ENCODE data around the gene CHMP1A.

DNA sequence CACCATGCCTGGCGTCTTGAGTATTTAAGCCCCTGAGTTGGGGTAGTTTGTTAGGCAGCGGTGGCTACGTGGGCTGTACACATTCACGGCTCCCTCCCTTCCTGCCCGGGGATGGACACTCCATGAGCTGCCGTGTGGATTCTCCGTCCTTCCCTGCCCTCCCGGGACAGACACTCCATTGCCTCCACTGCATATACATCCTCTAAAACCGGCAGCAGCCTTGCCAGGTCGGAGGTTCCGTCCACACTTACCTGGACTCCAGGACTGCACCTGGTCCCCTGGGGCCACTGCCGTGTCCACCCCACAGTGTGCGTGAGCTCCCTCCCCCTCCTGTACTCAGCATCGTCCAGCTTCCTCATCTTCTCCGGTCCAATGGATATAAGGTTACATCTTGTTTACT is 47.5 kb upstream of the CHMP1A start:
- TF ChIP-seq CBX8 (IDR thresholded peaks at IDR 0.05), result no peak
- TF ChIP-seq, protein P1, sequence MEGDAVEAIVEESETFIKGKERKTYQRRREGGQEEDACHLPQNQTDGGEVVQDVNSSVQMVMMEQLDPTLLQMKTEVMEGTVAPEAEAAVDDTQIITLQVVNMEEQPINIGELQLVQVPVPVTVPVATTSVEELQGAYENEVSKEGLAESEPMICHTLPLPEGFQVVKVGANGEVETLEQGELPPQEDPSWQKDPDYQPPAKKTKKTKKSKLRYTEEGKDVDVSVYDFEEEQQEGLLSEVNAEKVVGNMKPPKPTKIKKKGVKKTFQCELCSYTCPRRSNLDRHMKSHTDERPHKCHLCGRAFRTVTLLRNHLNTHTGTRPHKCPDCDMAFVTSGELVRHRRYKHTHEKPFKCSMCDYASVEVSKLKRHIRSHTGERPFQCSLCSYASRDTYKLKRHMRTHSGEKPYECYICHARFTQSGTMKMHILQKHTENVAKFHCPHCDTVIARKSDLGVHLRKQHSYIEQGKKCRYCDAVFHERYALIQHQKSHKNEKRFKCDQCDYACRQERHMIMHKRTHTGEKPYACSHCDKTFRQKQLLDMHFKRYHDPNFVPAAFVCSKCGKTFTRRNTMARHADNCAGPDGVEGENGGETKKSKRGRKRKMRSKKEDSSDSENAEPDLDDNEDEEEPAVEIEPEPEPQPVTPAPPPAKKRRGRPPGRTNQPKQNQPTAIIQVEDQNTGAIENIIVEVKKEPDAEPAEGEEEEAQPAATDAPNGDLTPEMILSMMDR (IDR thresholded peaks at IDR 0.05), result no peak
- no peak for TF ChIP-seq MYC (IDR thresholded peaks at IDR 0.05; ENCODE audit: borderline replicate concordance, low read length)
- TF ChIP-seq EP300 (IDR thresholded peaks at IDR 0.05), result no peak
- TF ChIP-seq, protein P2, sequence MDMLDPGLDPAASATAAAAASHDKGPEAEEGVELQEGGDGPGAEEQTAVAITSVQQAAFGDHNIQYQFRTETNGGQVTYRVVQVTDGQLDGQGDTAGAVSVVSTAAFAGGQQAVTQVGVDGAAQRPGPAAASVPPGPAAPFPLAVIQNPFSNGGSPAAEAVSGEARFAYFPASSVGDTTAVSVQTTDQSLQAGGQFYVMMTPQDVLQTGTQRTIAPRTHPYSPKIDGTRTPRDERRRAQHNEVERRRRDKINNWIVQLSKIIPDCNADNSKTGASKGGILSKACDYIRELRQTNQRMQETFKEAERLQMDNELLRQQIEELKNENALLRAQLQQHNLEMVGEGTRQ (IDR thresholded peaks at IDR 0.05), result no peak
- no peak for TF ChIP-seq ESRRA (IDR thresholded peaks at IDR 0.05; ENCODE audit: borderline replicate concordance, low read length)
- TF ChIP-seq HES2 (IDR thresholded peaks at IDR 0.05), result no peak
- TF ChIP-seq POLR2AphosphoS2 (conservative IDR thresholded peaks at IDR 0.05; ENCODE audit: low read length), result no peak
- TF ChIP-seq CHD2 (IDR thresholded peaks at IDR 0.05; ENCODE audit: low read length, partially characterized antibody), result no peak
- TF ChIP-seq RAD21 (conservative IDR thresholded peaks at IDR 0.05 in 1 of 2, IDR thresholded peaks at IDR 0.05 in 1 of 2), result no peak
- TF ChIP-seq POLR2A (IDR thresholded peaks at IDR 0.05; ENCODE audit: low read length), result no peak
- TF ChIP-seq CHD4 (IDR thresholded peaks at IDR 0.05; ENCODE audit: borderline replicate concordance), result no peak

All from A549 (cell line).